Stimulated activated CD4-positive, alpha-beta T cell treated with anti-CD3 and anti-CD28 coated beads, Interleukin-15, amount 100 ng/mL, for 1 hour (primary cell): ENCODE data around the gene TSPAN31.
A peak's percentile ranks its signal among the peaks of the same experiment; 100 is the strongest.
"Not testable (repeated sequence)": the region's sequence is repeated elsewhere in the genome, so short reads cannot be mapped to it uniquely, and the experiment has no call there.

Experiments used
- DNase-seq, 2 donors: peaks; one replicate each; pipeline ENCODE4 v3.0.0-alpha.2; 2020; ENCODE audit warnings: low read depth in 1 of 2, low spot score in 1 of 2

TSPAN31 gene

GRCh38 chr12:57765698-57766463 is 21.0 kb downstream of the TSPAN31 start:
- no peak for DNase-seq

- no peak for DNase-seq
Measured at GRCh38 chr12:57766464-57767304, 21.8 kb downstream of the TSPAN31 start, which contains the start of gene CYP27B1. CYP27B1 (minus strand) TSS chr12:57767078; CDS start chr12:57767041, 37 bp downstream.

GRCh38 chr12:57767305-57767698 is 22.5 kb downstream of the TSPAN31 start:
- no peak for DNase-seq

GRCh38 chr12:57767876-57768275 is 23.0 kb downstream of the TSPAN31 start:
- no peak for DNase-seq

GRCh38 chr12:57769594-57769993 is 24.8 kb downstream of the TSPAN31 start:
- DNase-seq, result no peak

- DNase-seq, result no peak
Measured at GRCh38 chr12:57770734-57771133, 25.9 kb downstream of the TSPAN31 start.

GRCh38 chr12:57771236-57771872 is 26.5 kb downstream of the TSPAN31 start:
- peak; percentile 57 to 81 for DNase-seq

GRCh38 chr12:57771873-57772428 is 27.1 kb downstream of the TSPAN31 start, which contains the start of gene METTL1:
METTL1 (minus strand) TSS chr12:57772105; CDS start chr12:57772083, 22 bp downstream.
- DNase-seq, result peak; percentile 74 to 87

GRCh38 chr12:57772429-57773322 is 27.8 kb downstream of the TSPAN31 start, which contains the start of gene EEF1AKMT3:
EEF1AKMT3 (plus strand) TSS chr12:57772614; CDS start chr12:57772725, 111 bp downstream.
- no peak for DNase-seq

- DNase-seq, result not testable (repeated sequence)
Measured at GRCh38 chr12:57774634-57775033, 29.8 kb downstream of the TSPAN31 start.

- DNase-seq, result no peak
Measured at GRCh38 chr12:57775044-57775443, 30.2 kb downstream of the TSPAN31 start.

GRCh38 chr12:57775563-57776246 is 30.9 kb downstream of the TSPAN31 start:
- no peak for DNase-seq

GRCh38 chr12:57776247-57776587 is 31.4 kb downstream of the TSPAN31 start:
- no peak for DNase-seq

GRCh38 chr12:57777367-57777766 is 32.5 kb downstream of the TSPAN31 start:
- no peak for DNase-seq

- DNase-seq, result no peak
Measured at GRCh38 chr12:57777911-57778310, 33.1 kb downstream of the TSPAN31 start.

- no peak for DNase-seq
Measured at GRCh38 chr12:57779736-57780135, 34.9 kb downstream of the TSPAN31 start.

- DNase-seq, result no peak
Measured at GRCh38 chr12:57780284-57780897, 35.6 kb downstream of the TSPAN31 start.

- no peak for DNase-seq
Measured at GRCh38 chr12:57781244-57781643, 36.4 kb downstream of the TSPAN31 start.

GRCh38 chr12:57781801-57782200 is 37.0 kb downstream of the TSPAN31 start:
- no peak for DNase-seq
